GM20000 (cell line): ENCODE results near the gene TMEM97.

Source experiments
- DNase-seq: peaks from one replicate; pipeline ENCODE4 v3.0.0; 2012; ENCODE audit warnings: low spot score
- CTCF ChIP-seq: IDR thresholded peaks from 2 replicates; pipeline ENCODE4 v1.5.1; 2012; ENCODE audit warnings: mild to moderate bottlenecking, control low read depth; ENCODE audit errors: extremely low read depth, missing control alignments

The TMEM97 gene

DNA sequence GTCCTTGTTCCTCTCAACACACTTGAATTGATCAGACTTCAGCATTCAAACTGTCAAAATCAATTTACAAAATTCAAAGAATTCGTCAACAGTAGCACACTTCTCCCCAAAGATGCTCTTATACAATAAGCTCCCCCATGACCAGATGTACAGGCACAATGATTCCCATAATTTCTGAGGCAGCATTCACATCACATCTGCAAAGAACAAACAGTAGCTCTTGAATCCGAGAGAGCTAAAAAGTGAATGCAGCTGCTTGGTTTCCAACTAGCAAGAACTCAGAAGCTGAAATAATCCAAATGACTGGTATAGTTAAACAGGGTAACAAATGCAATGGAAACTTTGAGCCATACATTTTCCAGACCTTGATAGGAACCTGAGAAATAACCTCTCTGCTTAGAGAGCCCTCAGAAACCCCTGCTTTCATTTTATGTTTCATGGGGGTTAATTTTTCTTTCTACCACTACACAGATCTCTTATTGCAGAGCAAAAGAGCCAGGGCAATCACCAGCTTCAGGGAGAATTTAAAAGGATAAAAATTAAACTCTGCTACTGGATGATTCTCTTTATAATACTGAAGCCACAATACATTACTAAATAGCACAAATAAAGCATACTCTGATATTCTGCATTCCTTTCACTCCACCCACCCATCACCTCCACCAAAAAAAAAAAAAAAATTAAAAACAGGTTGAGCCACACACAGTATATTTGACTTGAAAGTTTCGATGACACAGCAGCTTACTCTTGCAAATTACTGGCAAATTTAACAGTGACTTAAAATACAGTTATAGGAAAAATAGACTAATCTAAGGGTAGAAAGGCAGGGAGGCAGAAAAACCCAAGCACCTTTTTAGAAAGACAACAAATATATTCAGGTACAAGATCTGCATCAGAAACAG is 23.1 kb upstream of the TMEM97 start:
- DNase-seq, result no peak
- no peak for TF ChIP-seq CTCF

DNA sequence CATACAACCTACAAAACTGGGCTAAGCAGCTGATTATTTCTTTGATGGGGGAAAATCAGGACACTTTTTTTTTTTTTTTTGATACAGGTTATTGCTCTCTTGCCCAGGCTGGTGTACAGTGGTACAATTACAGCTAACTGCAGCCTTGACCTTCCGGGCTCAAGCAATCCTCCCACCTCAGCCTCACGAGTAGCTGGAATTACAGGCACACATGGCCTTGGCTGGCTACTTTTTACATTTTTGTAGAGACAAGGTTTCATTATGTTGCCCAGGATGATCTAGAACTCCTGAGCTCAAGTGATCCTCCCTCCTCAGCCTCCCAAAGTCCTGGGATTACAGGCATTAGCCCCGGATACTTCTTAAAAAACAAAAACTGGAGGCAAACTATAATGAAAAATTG is 20.6 kb upstream of the TMEM97 start:
- TF ChIP-seq CTCF, result no peak

GRCh38 chr17:28306954-28307401 is 12.0 kb upstream of the TMEM97 start:
- TF ChIP-seq CTCF, result no peak
- no peak for DNase-seq

More for the DNA sequence above, 20.6 kb upstream of the TMEM97 start:
- no peak for DNase-seq

DNA sequence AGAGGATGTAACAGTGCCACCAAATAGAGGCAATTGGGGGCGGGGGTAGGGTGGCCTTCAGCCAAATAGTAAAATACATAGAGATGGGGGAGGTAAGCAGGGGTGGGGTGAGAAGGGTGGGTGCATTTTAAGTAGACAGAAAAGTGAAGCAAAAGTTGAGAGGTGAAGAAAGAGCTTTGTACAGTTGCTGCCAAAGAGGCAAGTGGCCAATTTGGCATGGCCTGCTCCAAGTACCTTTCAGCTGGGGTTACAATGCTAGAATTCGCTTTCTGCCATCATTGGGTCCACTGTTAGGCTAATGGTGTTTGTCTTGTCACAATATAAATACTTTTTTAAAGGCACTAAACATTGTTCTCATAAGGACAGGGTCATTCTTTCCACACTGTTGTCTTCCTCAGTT is 5.2 kb upstream of the TMEM97 start:
- no peak for DNase-seq
- TF ChIP-seq CTCF, result no peak

DNA sequence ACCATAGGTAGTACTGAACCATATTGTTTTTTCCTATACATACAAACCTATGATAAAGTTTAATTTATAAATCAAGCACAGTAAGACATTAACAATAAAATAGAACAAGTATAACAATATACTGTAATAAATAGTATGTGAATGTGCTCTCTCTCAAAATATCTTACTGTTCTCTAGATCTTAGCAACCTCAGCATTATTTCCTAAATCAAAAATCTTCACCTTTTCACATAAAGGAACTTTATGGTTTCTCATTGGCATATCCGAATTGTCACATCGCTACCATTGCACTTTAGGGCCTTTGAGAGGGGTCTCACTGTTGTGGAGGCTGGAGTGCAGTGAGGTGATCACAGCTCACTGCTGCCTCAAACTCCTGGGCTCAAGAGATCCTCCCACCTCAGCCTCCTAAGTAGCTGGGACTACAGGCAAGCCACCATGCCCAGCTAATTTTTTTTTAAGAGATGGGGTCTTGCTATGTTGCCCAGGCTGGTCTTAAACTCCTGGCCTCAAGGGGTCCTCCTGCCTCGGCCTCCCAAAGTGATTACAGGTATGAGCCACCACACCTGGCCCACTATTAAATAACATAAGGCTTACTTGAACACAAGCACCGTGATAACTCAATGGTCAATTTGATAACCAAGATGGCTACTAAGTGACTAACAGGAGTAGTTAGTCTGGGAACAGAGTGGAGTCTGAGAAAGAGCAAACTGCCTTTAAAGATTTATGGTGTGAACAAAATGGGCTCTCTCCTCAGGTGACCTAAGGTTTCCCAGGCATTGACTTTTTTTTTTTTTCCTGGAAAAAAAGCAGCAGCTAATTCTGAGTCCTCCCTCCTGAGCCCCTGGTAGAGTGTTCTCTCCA is 2.9 kb upstream of the TMEM97 start:
- DNase-seq, result no peak
- TF ChIP-seq CTCF, result no peak

- no peak for TF ChIP-seq CTCF
- no peak for DNase-seq
These were observed 1.7 kb upstream of the TMEM97 start for GRCh38 chr17:28317099-28317965.
